Adipose tissue (tissue), 3 donors: ENCODE results near the gene GAB3. TPM values are rescaled to one million over a fixed set of nuclear protein-coding genes. Genes with fewer than 3 reads are reported as not detected.
"Not testable (repeated sequence)": the region's sequence is repeated elsewhere in the genome, so short reads cannot be mapped to it uniquely, and the experiment has no call there.

Source experiments
- H3K27ac ChIP-seq: one replicate; pipeline ENCODE4 v1.5.1; 2013; ENCODE audit warnings: low read depth, low read length
- WGBS, 3 donors: extraction: QIAGEN DNeasy Blood & Tissue Kit; methylation state at CpG; one replicate each; pipeline ENCODE4 v1.1.7; 2013; 5-methylcytosine and 5-hydroxymethylcytosine counted together
- polyA plus RNA-seq, 3 donors: library from polyadenylated mRNA; stranded (reverse); fragments of 200-250 nt; gene quantifications; one replicate each; pipeline ENCODE4 v1.2.3, GENCODE V29; 2013
- donor health status: healthy with polysubstance abuse.
- donor health status: Bipolar disorder and iron deficiency.
- donor health status: healthy.

The GAB3 gene
- polyA plus RNA-seq, 3 donors = 0.85 to 2.9 (median 2.7) TPM

- WGBS, 3 donors = 55 to 71% (median 57%) methylated on average over 8 of the region's 8 CpGs
- H3K27ac ChIP-seq = no peak overlapping the region
Measured at GRCh38 chrX:154695911-154696675, 54.8 kb downstream of the GAB3 start.

- 82 to 94% (median 92%) methylated on average over 3 of the region's 3 CpGs for WGBS, 3 donors
- no peak overlapping the region for H3K27ac ChIP-seq
Measured at GRCh38 chrX:154693394-154693793, 57.5 kb downstream of the GAB3 start.

- H3K27ac ChIP-seq = not testable (repeated sequence)
- 87 to 93% (median 90%) methylated on average over 2 of the region's 2 CpGs for WGBS, 3 donors
Measured at GRCh38 chrX:154690438-154690837, 60.4 kb downstream of the GAB3 start.

GRCh38 chrX:154672084-154672483, 78.8 kb downstream of the GAB3 start:
- H3K27ac ChIP-seq = not testable (repeated sequence)

- 68 to 85% (median 81%) methylated on average over 7 to 8 of the region's 8 CpGs for WGBS, 3 donors
- H3K27ac ChIP-seq = not testable (repeated sequence)
Measured at GRCh38 chrX:154670848-154671247, 80.0 kb downstream of the GAB3 start.

DNA sequence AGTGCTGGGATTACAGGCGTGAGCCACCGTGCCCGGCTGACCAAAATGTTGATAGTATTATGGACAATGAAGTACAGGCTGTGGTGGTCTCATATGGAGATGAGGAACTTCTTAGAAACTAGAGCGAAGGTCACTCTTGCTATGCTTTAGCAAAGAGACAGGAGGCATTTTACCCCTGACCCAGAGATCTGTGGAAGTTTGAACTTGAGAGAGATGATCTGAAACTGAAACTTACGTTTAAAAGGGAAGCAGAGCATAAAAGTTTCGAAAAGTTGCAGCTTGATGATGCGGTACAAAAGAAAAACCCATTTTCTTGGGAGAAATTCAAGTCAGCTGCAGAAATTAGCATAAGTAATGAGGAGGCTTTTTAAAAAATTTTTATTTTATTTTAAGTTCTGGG, 89.0 kb downstream of the GAB3 start:
- WGBS, 3 donors = 80% methylated on average over 7 of the region's 7 CpGs
- no peak overlapping the region for H3K27ac ChIP-seq

- no peak overlapping the region for H3K27ac ChIP-seq
- WGBS, 3 donors = 64 to 79% (median 71%) methylated on average over 4 of the region's 4 CpGs
Measured at GRCh38 chrX:154661170-154661569, 89.7 kb downstream of the GAB3 start.

DNA sequence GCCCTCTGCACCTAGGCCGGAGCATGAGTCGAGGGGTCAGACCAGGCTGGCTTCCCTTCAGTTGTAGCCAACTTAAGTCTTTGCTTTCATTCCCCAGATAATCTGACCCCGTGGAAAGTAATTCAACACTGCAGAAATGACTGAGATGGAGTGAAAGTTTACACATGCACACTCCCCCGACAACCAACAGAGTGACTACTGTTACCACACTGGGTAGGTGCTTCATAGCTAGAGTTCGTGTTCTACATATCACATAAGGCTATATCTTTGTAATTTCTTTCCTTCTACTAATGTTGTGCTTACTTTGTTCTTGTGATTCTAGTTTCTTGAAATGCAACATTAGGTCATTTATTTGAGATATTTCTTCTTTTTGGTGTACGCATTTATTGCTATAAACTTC, 90.3 kb downstream of the GAB3 start:
- WGBS, 3 donors = 69 to 80% (median 79%) methylated on average over 4 to 6 of the region's 6 CpGs
- H3K27ac ChIP-seq = no peak overlapping the region

GRCh38 chrX:154658957-154659356, 91.9 kb downstream of the GAB3 start:
- no peak overlapping the region for H3K27ac ChIP-seq
- WGBS, 3 donors = 82 to 93% (median 84%) methylated on average over 8 to 11 of the region's 11 CpGs

DNA sequence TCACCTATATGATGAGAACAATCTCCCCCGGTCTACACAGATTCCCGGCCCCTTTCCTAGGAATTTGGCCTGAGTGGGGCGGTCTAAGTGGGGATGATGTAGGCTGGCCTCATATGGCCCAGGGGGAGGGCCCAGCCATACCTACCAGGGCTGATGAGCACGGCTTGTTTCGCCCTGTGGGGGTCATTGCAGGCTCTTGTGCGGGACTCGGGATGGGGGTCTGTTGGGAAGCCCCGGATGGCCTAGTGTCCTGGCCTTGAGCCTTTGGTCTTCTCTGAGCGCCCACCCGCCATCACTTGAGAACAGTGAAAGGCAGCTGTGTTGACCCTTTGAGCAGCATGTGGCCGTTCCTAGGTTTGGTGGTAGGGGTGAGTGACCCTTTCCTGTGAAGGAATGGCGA, 92.7 kb downstream of the GAB3 start:
- no peak overlapping the region for H3K27ac ChIP-seq
- WGBS, 3 donors = 82 to 95% (median 88%) methylated on average over 10 to 12 of the region's 12 CpGs

- 88 to 92% (median 89%) methylated on average over 15 of the region's 15 CpGs for WGBS, 3 donors
Measured at GRCh38 chrX:154657226-154657805, 93.6 kb downstream of the GAB3 start.

DNA sequence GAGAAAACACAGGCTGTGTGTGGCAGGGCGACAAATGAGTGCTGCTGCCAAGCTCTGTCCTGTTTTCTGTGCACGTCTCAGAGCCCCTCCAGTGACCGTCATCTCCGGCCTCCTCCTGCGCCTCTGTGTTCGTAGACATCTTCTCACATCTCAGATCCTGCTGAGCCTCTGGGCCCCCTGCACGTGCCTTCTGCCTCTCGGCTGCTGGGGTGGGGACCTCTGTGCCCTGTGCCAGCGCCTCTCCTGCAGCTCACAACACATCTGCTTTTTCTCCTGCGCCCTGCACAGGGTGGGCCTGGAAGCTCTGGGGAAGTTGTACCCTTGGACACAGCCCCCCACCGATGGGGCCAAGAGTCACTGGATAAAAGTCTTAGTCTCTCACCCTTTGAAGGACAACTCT, 95.1 kb downstream of the GAB3 start:
- no peak overlapping the region for H3K27ac ChIP-seq
- WGBS, 3 donors = 75 to 88% (median 79%) methylated on average over 10 to 11 of the region's 11 CpGs

More at GRCh38 chrX:154657226-154657805, 93.6 kb downstream of the GAB3 start:
- H3K27ac ChIP-seq = no peak overlapping the region

- no peak overlapping the region for H3K27ac ChIP-seq
- 60 to 81% (median 75%) methylated on average over 6 of the region's 6 CpGs for WGBS, 3 donors
Measured at GRCh38 chrX:154655346-154655745, 95.5 kb downstream of the GAB3 start.

GRCh38 chrX:154654925-154655324, 96.0 kb downstream of the GAB3 start:
- 85 to 90% (median 85%) methylated on average over 13 to 14 of the region's 15 CpGs for WGBS, 3 donors
- H3K27ac ChIP-seq = no peak overlapping the region

DNA sequence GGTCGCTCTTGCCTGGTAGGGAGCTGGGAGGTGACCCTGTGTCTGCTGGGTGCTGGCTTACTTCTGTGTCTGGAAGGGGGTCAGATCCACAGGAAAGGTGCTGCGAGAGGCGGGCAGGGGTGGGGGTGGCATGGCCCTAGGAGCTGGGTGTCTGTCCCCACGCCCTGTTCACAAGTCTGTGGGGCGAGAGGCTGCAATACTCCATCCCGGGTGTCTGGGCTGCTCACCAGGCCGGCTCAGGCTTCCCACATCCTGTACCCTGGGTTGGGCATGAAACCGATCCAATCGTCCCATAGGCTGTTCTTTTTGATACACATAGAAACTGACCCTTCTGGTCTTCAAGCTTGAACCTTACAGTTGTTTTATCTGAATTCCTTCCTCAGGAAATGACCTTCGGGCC, 96.5 kb downstream of the GAB3 start:
- WGBS, 3 donors = 79 to 85% (median 84%) methylated on average over 5 to 10 of the region's 10 CpGs
- H3K27ac ChIP-seq = no peak overlapping the region

GRCh38 chrX:154653413-154653812, 97.5 kb downstream of the GAB3 start, which contains the start of gene CTAG2:
TSS of gene CTAG2 (minus strand) at chrX:154653579. CDS start at chrX:154653515, 64 bp downstream.
- no CpG with 5 or more reads among the region's 27 CpGs for WGBS, 3 donors
- H3K27ac ChIP-seq = not testable (repeated sequence)

GRCh38 chrX:154653048-154653401, 97.9 kb downstream of the GAB3 start:
- 81 to 96% (median 91%) methylated on average over 8 to 21 of the region's 23 CpGs for WGBS, 3 donors
- no peak overlapping the region for H3K27ac ChIP-seq

GRCh38 chrX:154652311-154653047, 98.4 kb downstream of the GAB3 start:
- no peak overlapping the region for H3K27ac ChIP-seq
- WGBS, 3 donors = 89 to 94% (median 91%) methylated on average over 16 to 30 of the region's 30 CpGs

- 31 to 53% (median 41%) methylated on average over 11 to 13 of the region's 13 CpGs for WGBS, 3 donors
- H3K27ac ChIP-seq = no peak overlapping the region
Measured at GRCh38 chrX:154650221-154650510, 100.7 kb downstream of the GAB3 start.
